SU-DHL-6 (cell line): ENCODE measurements around the gene C20orf204.

ENCODE experiments used
- H2AFZ ChIP-seq: fragments of 200-600 bp; sonication (generic); 2 replicates; pipeline ENCODE4 v1.6.1; 2014; ENCODE audit warnings: low read depth, mild to moderate bottlenecking, moderate library complexity, mixed read lengths, antibody characterized with exemption, low read length; ENCODE audit not compliant: severe bottlenecking
- H3F3A ChIP-seq: fragments of 200-600 bp; shearing (Covaris generic); 2 replicates; pipeline ENCODE4 v1.6.0; 2016; ENCODE audit warnings: antibody characterized with exemption, mild to moderate bottlenecking; ENCODE audit not compliant: insufficient read depth
- H3K27ac ChIP-seq: fragments of 200-600 bp; sonication (generic); 2 replicates; pipeline ENCODE4 v1.5.1; 2016; ENCODE audit warnings: low read depth, mild to moderate bottlenecking, low read length, moderate library complexity, mixed read lengths
- H3K27me3 ChIP-seq: fragments of 200-600 bp; sonication (generic), shearing (Covaris generic); 2 replicates; pipeline ENCODE4 v1.6.0; 2014; ENCODE audit warnings: mild to moderate bottlenecking, low read length
- H3K36me3 ChIP-seq: fragments of 200-600 bp; sonication (generic); 2 replicates; pipeline ENCODE4 v1.6.1; 2014; ENCODE audit warnings: mild to moderate bottlenecking, low read length, mixed read lengths
- H3K4me2 ChIP-seq: fragments of 300-600, 200-600 bp; shearing (Covaris generic), sonication (generic); 2 replicates; pipeline ENCODE4 v1.6.0; 2014; ENCODE audit warnings: low read length, low read depth, mild to moderate bottlenecking; ENCODE audit not compliant: poor library complexity, severe bottlenecking
- H3K4me3 ChIP-seq: fragments of 200-600 bp; sonication (generic); 2 replicates; pipeline ENCODE4 v1.5.1; 2014; ENCODE audit warnings: antibody characterized with exemption, low read length, mild to moderate bottlenecking, mixed read lengths; ENCODE audit not compliant: insufficient read depth, poor library complexity, severe bottlenecking
- H3K79me2 ChIP-seq: fragments of 200-600 bp; sonication (generic); 2 replicates; pipeline ENCODE4 v1.6.1; 2014; ENCODE audit warnings: mild to moderate bottlenecking, low read length, moderate library complexity; ENCODE audit not compliant: insufficient read depth
- H3K9ac ChIP-seq: fragments of 200-600 bp; sonication (generic); 2 replicates; pipeline ENCODE4 v1.7.0; 2014; ENCODE audit warnings: mild to moderate bottlenecking, low read length
- H3K9me2 ChIP-seq: fragments of 200-600 bp; sonication (generic); replicated peaks from 2 replicates; pipeline ENCODE4 v1.6.1; 2014; ENCODE audit warnings: low read length; ENCODE audit not compliant: insufficient read depth
- H3K9me3 ChIP-seq: fragments of 200-600 bp; sonication (generic); 2 replicates; pipeline ENCODE4 v1.6.1; 2014; ENCODE audit warnings: low read length, mixed read lengths; ENCODE audit not compliant: insufficient read depth
- H4K20me1 ChIP-seq: fragments of 200-600 bp; sonication (generic); 2 replicates; pipeline ENCODE4 v1.6.1; 2014; ENCODE audit warnings: low read depth, mild to moderate bottlenecking, antibody characterized with exemption, low read length, moderate library complexity, mixed read lengths
- EZH2phosphoT487 ChIP-seq: fragments of 200-600 bp; sonication (generic), shearing (Covaris generic); conservative IDR thresholded peaks from 2 replicates; pipeline ENCODE4 v1.6.1; 2018; ENCODE audit warnings: mild to moderate bottlenecking, antibody characterized with exemption, low read length, moderate library complexity, mixed read lengths
- TF ChIP-seq, protein P1 (sequence below): fragments of 200-600 bp; sonication (generic); IDR thresholded peaks from one replicate; pipeline ENCODE4 v1.5.1; 2017; ENCODE audit warnings: antibody characterized with exemption, mild to moderate bottlenecking, low read length, moderate library complexity; ENCODE audit not compliant: insufficient read depth, poor library complexity, severe bottlenecking

The C20orf204 gene

DNA sequence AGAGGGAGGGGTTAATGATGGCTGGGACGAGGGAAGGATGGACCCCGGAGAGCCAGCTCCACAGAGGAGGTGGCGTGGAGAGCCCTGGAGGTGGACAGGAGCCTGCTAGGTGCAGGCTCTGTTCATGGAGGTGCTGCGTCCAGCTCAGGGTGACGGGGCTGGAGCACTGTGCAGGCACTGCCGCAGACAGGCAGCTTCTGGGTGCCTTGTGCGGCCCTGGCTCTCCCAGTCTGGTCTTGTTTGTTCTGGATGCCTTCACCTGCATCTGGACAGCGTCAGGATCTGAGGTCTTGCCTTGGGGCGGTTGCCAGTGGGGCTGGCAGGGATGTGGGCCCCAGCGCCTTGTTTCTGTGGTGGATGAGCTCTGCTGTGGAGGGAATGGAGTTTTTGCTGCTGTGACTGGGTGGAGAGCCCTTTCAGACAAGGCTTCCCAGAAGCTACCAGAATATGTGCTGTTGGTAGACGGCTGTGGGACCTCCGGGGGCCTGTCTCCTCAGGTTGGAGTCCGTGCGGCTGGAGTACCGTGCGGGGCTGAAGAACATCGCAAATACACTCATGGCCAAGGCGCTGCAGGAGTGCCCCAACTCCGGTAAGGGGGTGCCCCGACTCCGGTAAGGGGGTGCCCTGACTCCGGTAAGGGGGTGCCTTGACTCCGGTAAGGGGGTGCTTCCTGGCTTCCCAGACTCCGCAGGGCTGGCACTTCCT is 7.8 kb upstream of the C20orf204 start:
- H4K20me1 ChIP-seq, result no peaks in the 10 kb centered on the region
- H3K36me3 ChIP-seq, result no peaks in the 10 kb centered on the region
- H3K79me2 ChIP-seq, result no peaks in the 10 kb centered on the region

DNA sequence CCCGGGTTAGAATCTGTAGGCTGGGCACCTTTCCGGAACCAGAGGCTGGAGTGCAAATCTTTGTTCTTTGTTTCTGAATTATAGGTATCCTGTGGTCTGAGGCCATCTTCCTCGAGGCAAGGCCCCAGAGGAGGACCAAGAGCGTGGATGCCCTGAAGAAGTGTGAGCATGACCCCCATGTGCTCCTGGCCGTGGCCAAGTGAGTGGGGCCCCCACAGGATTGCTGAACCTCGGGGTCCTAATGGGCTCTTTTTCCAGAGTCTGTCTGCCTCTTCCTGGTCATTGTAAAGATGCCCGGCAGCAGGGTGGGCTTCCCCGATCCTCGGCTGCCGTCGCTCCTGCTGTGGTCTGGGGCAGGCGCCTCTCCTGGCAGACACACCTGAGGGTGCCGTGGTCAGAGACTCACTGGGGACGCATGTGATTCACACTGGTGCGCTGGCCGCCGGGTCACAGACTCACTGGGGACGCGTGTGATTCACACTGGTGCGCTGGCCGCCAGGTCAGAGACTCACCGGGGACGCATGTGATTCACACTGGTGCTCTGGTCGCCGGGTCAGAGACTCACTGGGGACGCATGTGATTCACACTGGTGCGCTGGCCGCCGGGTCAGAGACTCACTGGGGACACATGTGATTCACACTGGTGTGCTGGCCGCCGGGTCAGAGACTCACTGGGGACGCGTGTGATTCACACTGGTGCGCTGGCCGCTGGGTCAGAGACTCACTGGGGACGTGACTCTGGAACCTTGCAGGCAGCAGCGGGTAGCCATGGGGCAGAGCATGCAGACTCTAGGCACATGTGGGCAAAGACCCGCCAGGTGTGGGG is 6.5 kb upstream of the C20orf204 start:
- TF ChIP-seq, protein P1, sequence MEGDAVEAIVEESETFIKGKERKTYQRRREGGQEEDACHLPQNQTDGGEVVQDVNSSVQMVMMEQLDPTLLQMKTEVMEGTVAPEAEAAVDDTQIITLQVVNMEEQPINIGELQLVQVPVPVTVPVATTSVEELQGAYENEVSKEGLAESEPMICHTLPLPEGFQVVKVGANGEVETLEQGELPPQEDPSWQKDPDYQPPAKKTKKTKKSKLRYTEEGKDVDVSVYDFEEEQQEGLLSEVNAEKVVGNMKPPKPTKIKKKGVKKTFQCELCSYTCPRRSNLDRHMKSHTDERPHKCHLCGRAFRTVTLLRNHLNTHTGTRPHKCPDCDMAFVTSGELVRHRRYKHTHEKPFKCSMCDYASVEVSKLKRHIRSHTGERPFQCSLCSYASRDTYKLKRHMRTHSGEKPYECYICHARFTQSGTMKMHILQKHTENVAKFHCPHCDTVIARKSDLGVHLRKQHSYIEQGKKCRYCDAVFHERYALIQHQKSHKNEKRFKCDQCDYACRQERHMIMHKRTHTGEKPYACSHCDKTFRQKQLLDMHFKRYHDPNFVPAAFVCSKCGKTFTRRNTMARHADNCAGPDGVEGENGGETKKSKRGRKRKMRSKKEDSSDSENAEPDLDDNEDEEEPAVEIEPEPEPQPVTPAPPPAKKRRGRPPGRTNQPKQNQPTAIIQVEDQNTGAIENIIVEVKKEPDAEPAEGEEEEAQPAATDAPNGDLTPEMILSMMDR, result no peak
- Histone ChIP-seq H3K79me2 (no peaks in the 10 kb centered on the region), H3K4me2 (no peak overlapping the region), H3K27ac (no peak overlapping the region), H3K9me3 (no peaks in the 10 kb centered on the region), H3K4me3 (no peak overlapping the region), H3K36me3 (no peaks in the 10 kb centered on the region), H3K9ac (no peak overlapping the region), H4K20me1 (no peaks in the 10 kb centered on the region), H3K27me3 (no peaks in the 10 kb centered on the region), H2AFZ (no peak overlapping the region), H3K9me2 (no peaks in the 10 kb centered on the region), H3F3A (no peaks in the 10 kb centered on the region)

More for the DNA sequence above, 7.8 kb upstream of the C20orf204 start:
- no peak overlapping the region for H3K4me2 ChIP-seq
- H3K4me3 ChIP-seq, result no peak overlapping the region
- no peaks in the 10 kb centered on the region for H3K27me3 ChIP-seq
- no peaks in the 10 kb centered on the region for H3K9me2 ChIP-seq
- TF ChIP-seq, protein P1, result no peak
- no peak for TF ChIP-seq EZH2phosphoT487
- no peak overlapping the region for H3K9ac ChIP-seq
- no peaks in the 10 kb centered on the region for H3F3A ChIP-seq
- no peak overlapping the region for H2AFZ ChIP-seq
- no peaks in the 10 kb centered on the region for H3K9me3 ChIP-seq
- H3K27ac ChIP-seq, result no peak overlapping the region

DNA sequence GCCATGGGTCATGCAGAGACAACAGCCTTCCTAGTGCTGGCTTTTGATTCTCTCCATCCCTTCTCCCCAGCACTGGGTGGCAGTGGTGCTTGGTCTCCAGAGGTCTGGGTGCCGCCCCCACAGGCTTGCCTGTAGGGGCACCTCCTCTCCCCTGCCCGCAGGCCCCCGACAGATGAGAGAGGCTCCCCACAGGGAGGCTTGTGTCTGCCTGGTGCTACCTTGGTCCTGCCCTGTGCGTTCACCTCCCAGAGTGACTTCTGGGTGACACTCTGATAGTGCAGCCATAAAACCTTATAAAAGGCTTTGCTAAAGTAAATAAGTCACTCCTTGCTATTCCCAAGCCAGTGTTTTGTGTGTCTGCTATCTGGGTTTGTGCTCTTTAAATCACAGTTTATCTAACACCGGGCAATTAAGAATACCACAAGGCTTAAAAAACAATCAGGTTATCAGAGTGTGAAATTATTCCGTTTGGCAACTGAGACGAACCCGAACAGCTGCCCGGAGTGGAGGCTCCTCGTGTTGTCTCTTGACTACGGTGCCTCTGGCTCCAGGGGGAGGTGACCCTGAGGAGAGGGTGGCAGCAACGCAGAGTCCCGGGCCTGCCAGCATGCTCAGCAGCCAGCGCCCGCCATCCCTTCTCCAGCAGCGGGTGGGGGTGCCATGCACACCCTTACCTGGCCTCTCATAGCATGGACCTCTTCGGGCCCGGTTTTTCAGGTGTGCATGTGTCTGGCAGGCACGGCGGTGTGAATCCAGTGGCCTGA is 5.4 kb upstream of the C20orf204 start:
- H3F3A ChIP-seq, result no peaks in the 10 kb centered on the region
- no peak overlapping the region for H3K27ac ChIP-seq
- no peaks in the 10 kb centered on the region for H3K9me2 ChIP-seq
- no peak overlapping the region for H2AFZ ChIP-seq
- no peak overlapping the region for H3K4me3 ChIP-seq
- H3K36me3 ChIP-seq, result no peaks in the 10 kb centered on the region
- H3K9ac ChIP-seq, result no peak overlapping the region
- TF ChIP-seq EZH2phosphoT487, result no peak
- H3K79me2 ChIP-seq, result no peaks in the 10 kb centered on the region
- no peaks in the 10 kb centered on the region for H4K20me1 ChIP-seq
- H3K4me2 ChIP-seq, result no peak overlapping the region
- H3K9me3 ChIP-seq, result no peaks in the 10 kb centered on the region
- H3K27me3 ChIP-seq, result no peaks in the 10 kb centered on the region
